C4-2B (cell line): ENCODE data around the gene ETNK2.

Source experiments
- H3K27ac ChIP-seq: fragments of 450-650 bp; 2 replicates; pipeline ENCODE4 v1.5.1; 2017
- ZFX ChIP-seq: fragments of 450-650 bp; IDR thresholded peaks from 2 replicates; pipeline ENCODE4 v1.6.1; 2017
- TF ChIP-seq, protein P1 (sequence below): fragments of 450-650 bp; conservative IDR thresholded peaks from 2 replicates; pipeline ENCODE4 v1.5.1; 2017; ENCODE audit warnings: mild to moderate bottlenecking

Gene ETNK2

DNA sequence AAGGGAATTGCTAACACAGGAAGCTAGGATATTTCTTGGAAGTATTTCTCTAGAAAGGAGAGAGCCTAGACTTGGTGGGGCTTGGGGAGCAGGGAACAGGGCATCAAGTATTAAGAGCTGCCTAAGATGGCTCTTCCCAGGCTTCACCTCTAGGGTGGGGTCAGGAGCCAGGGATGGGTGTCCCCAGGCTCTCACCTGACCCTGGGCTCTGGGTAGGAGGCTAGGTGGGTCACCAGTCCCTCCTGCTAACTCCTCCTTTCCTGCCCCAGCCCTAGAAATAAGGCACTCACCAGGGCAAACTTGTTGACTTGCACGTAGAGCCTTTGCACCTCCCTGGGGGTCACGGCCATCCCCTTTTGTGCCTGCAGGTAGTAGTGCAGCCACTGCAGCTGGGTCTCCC lies 15.0 kb downstream of the ETNK2 start:
- H3K27ac ChIP-seq, result no peak overlapping the region
- TF ChIP-seq, protein P1, sequence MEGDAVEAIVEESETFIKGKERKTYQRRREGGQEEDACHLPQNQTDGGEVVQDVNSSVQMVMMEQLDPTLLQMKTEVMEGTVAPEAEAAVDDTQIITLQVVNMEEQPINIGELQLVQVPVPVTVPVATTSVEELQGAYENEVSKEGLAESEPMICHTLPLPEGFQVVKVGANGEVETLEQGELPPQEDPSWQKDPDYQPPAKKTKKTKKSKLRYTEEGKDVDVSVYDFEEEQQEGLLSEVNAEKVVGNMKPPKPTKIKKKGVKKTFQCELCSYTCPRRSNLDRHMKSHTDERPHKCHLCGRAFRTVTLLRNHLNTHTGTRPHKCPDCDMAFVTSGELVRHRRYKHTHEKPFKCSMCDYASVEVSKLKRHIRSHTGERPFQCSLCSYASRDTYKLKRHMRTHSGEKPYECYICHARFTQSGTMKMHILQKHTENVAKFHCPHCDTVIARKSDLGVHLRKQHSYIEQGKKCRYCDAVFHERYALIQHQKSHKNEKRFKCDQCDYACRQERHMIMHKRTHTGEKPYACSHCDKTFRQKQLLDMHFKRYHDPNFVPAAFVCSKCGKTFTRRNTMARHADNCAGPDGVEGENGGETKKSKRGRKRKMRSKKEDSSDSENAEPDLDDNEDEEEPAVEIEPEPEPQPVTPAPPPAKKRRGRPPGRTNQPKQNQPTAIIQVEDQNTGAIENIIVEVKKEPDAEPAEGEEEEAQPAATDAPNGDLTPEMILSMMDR, result no peak

DNA sequence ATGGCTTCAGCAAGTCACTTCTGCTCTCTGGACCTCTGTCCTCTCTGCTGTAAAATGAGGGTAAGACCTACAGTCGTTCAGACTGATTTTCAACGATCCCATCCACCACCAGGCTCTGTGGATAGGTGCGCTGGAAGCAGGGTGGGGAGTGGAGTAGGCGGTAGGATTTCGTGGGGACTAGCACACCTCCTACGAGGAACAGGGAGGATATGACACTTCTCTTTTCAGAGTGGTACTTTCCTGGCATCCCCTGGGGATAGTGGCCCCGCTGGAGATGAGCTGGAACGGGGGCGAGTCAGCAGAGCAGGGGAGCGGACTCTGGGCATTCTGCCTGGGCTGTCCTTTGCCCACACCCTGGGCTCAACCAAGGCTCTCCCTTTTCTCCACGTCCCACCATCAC lies 17.7 kb downstream of the ETNK2 start:
- TF ChIP-seq, protein P1, result no peak
- TF ChIP-seq ZFX, result no peak

DNA sequence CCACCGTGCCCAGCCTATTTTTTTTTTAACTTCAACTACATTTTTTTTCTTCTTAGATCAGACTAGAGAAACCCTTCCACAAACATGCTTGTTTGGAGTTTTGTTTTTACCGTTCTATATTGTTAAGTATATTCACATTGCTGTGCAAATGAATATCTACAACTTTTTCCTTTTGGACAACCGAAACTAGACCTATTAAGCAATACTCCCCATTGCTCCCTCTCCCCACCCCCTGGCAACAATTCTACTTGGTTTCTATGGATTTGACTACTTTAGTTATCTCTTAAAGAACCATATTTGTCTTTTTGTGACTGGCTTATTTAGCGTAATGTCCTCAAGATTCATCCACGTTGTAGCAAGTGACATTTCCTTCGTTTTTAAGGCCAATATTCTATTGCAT lies 19.1 kb downstream of the ETNK2 start:
- no peak for TF ChIP-seq ZFX
- TF ChIP-seq, protein P1, result no peak
- no peak overlapping the region for H3K27ac ChIP-seq

More for the DNA sequence above, 17.7 kb downstream of the ETNK2 start:
- H3K27ac ChIP-seq, result no peak overlapping the region

DNA sequence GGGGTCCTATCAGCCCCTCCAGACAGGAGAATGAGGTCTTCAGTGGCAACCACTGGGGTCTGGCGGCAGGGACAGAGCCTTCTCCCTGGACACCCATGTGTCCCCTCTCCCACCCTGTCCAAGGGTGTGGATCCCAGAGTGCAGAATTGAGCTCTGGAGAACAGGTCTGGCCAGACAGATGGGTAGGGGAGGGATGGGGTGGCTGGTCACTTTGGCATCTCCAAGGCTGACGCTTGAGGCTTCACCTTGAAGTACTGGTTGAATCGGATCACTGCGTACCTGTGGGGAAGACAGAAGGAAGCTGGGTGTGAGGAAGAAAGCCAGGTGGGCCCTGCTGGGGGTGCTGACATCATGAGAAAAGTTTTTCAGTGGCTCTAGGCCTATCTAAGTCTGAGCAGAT lies 19.9 kb downstream of the ETNK2 start:
- TF ChIP-seq ZFX, result no peak
- TF ChIP-seq, protein P1, result no peak
- H3K27ac ChIP-seq, result no peak overlapping the region

DNA sequence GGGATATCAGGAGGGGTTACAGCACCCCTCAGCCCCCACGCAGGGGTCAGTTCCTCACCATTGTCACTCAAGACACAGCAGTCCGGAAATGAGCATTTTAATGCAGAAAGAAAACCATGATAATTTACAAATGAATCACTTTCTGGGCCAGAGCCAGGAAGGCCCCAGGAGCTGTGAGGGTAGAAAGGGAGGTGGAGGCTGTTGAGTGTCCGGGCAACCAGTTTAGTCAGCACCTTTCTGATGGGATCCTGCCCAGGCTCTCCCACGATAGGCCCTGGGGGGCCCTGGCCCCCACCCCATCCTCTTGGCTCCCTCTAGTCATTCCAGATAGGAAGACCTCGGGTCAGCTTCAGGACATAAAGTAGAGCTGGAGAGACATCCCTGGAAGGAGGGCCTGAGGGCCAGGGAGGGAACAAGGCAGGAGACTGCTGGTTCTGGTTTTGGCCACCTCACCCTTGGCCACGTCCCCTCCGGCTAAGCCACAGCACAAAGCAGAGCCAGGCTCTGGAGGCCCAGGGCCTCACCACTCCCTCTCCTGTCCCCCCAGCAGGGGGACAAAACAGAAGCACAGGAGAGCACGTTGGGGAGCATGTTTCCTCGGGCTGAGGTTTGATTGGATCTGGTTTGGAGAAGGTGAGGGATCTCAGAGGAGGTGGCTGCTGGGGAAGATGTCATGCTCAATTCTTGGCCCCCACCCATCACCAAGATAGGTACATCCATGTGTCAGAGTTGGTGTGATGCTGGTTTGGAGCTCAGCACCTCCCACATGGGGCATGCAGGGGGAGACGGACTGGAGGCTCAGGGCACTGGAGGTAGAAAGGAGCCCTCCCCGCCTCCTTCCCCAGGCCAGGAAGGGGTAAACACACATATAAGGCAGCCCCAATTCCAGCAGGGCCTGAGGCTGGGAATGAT lies 20.6 kb downstream of the ETNK2 start:
- TF ChIP-seq, protein P1, result no peak
- no peak for TF ChIP-seq ZFX
- no peak overlapping the region for H3K27ac ChIP-seq

DNA sequence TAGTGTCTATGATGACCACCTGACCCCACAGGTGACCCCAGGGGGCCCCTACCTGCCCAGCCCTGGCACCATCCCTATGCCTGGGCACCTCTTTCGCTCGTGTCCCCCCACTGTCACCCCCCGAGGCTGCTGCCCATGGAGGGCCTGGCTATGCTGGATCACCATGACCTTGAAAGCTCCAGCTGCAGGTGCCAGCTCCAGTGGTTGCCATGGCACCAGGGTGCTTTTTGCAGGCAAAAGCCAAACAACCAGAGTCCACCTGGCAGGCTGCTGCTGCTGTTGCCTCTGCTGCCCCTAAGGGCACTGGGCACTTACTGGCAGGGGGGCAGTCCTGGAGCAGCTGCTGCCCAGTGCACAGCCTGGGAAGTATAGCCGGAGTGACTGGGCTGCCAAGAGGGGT lies 21.7 kb downstream of the ETNK2 start:
- no peak overlapping the region; the same call in 1 of the 2 replicates for H3K27ac ChIP-seq
- TF ChIP-seq, protein P1, result no peak
- no peak for TF ChIP-seq ZFX

DNA sequence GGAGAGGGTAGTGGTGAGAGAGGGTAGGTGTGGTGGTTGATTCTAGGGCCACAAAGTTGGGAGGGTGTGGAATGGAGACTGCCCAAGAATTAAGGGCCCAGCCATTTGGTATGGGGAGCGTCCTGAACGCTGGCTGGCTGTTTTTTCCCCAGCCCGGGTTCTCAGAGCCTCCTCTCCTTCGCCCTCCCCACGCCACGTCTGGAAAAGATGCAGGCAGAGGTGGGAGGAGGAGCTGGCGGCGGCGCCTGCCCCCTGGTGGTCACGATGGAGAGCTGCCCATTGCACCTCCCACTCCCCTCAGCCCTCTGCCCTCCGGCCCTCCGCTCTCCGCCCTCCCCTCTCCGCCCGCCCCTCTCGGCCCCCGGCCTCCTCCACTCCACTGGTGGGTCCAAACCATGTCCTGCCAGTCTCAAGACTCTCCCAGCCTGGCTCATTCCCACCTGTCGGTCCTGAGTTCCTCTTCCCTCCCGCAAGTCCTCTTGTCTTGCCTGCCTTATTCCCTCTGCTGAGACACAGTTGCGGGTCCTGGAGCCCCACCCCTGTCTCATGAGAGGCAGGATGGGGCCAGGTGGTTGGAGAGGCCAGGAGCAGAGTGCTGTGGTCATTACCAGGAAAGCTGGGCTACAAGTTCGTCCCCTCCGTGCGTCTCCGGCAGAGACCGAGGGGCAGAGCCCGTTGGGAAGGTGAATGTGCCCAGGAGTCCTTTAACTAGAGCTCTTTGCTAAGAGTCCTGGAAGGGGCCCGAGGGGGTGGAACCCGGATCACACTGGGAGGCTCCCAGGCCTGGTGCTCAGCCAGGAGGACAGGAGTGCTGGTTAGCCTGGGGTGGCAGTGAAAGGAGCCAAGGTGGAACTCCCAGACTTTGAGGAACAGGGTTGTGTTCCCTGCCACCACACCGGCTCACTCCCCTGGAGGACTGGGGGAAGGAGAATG lies 22.6 kb downstream of the ETNK2 start:
- TF ChIP-seq, protein P1, result peak; percentile 95
- TF ChIP-seq ZFX, result no peak
- H3K27ac ChIP-seq, result no peak overlapping the region; the same call in 1 of the 2 replicates
